A673 (cell line): ENCODE data around the gene LGMN. TPM values are rescaled to one million over a fixed set of nuclear protein-coding genes. Genes with fewer than 3 reads are reported as not detected.

Experiments used
- BruUV-seq: library from RNA; stranded (reverse); fragments of 400-500 nt; replicated peaks from 2 replicates; lab custom pipeline; 2021; lab: Mats Ljungman, UMichigan
- CTCF ChIA-PET: fragments of 300-600 bp; sonication (Branson Sonifier 250); formaldehyde crosslinking; loops from one replicate; lab custom pipeline; 2022; ENCODE audit warnings: antibody characterized with exemption; lab: Charles Lee
- POLR2A ChIA-PET: fragments of 300-600 bp; sonication (Branson Sonifier 250); formaldehyde crosslinking; loops from one replicate; lab custom pipeline; 2022; ENCODE audit warnings: antibody characterized with exemption; ENCODE audit not compliant: low non-redundant PET; lab: Charles Lee
- DNase-seq: peaks from one replicate; pipeline ENCODE4 v3.0.0-alpha.2; 2015; ENCODE audit warnings: low spot score
- H3K27ac ChIP-seq: fragments of 200-600 bp; sonication (generic); 2 replicates; pipeline ENCODE4 v1.5.1; 2016; ENCODE audit warnings: mixed run types, low read depth, mild to moderate bottlenecking, mixed read lengths, antibody characterized with exemption, low read length; ENCODE audit not compliant: poor library complexity, severe bottlenecking
- H3K27me3 ChIP-seq: fragments of 200-600 bp; sonication (generic); replicated peaks from 2 replicates; pipeline ENCODE4 v1.6.1; 2017; ENCODE audit warnings: mixed run types, low read depth, mild to moderate bottlenecking, mixed read lengths, antibody characterized with exemption, low read length; ENCODE audit not compliant: insufficient read depth, poor library complexity
- H3K36me3 ChIP-seq: fragments of 200-600 bp; sonication (generic); 2 replicates; pipeline ENCODE4 v1.6.1; 2016; ENCODE audit warnings: mixed run types, mild to moderate bottlenecking, mixed read lengths, antibody characterized with exemption, low read length; ENCODE audit not compliant: insufficient read depth, poor library complexity, severe bottlenecking
- H3K4me1 ChIP-seq: fragments of 200-600 bp; sonication (generic); 2 replicates; pipeline ENCODE4 v1.6.1; 2017; ENCODE audit warnings: mixed run types, mild to moderate bottlenecking, mixed read lengths, antibody characterized with exemption, low read length; ENCODE audit not compliant: insufficient read depth, poor library complexity, severe bottlenecking
- H3K4me3 ChIP-seq: fragments of 200-600 bp; sonication (generic); 2 replicates; pipeline ENCODE4 v1.5.1; 2016; ENCODE audit warnings: low read depth, mixed run types, mild to moderate bottlenecking, mixed read lengths, low read length; ENCODE audit not compliant: poor library complexity, severe bottlenecking
- H3K9me3 ChIP-seq: fragments of 200-600 bp; sonication (generic); 2 replicates; pipeline ENCODE4 v1.6.1; 2016; ENCODE audit warnings: mixed run types, low read depth, mild to moderate bottlenecking, mixed read lengths, antibody characterized with exemption, low read length; ENCODE audit not compliant: poor library complexity, severe bottlenecking
- CTCF ChIP-seq: fragments of 300-800, 200-600 bp; sonication (generic); conservative IDR thresholded peaks from 2 replicates; pipeline ENCODE4 v1.5.1; 2017; ENCODE audit warnings: low read depth, mild to moderate bottlenecking, antibody characterized with exemption, low read length, moderate library complexity, mixed read lengths
- EZH2 ChIP-seq: fragments of 200-600 bp; sonication (generic); IDR thresholded peaks from 2 replicates; pipeline ENCODE4 v1.6.1; 2017; ENCODE audit warnings: borderline replicate concordance, low read depth, mild to moderate bottlenecking, mixed read lengths, antibody characterized with exemption, low read length; ENCODE audit not compliant: poor library complexity, severe bottlenecking
- intact Hi-C: fragments of 100-400 bp; cut with micrococcal nuclease; formaldehyde crosslinking; loops from one replicate; pipeline ENCODE4 v1.10.0; 2022; ENCODE audit not compliant: unreplicated experiment
- total RNA-seq: library from RNA; stranded (reverse); gene quantifications from 2 replicates; pipeline ENCODE4 v1.2.3, GENCODE V29; 2021

The LGMN gene
- total RNA-seq, 1 experiment from 2014 or later = 34.6 TPM

- Histone ChIP-seq H3K36me3 (no peaks in the 10 kb centered on the region), H3K9me3 (no peaks in the 10 kb centered on the region), H3K4me3 (no peak overlapping the region), H3K27ac (no peak overlapping the region), H3K27me3 (no peaks in the 10 kb centered on the region), H3K4me1 (no peaks in the 10 kb centered on the region)
- ChIA-PET POLR2A (no interaction called here), CTCF (no interaction called here)
- no TSS peak for BruUV-seq
- intact Hi-C loops = no loop called here
- TF ChIP-seq EZH2 = no peak
- TF ChIP-seq CTCF = no peak
- no peak for DNase-seq
Observed at GRCh38 chr14:92675421-92675820, 73.0 kb downstream of the LGMN start.

- no peak for DNase-seq
- Histone ChIP-seq H3K36me3 (no peaks in the 10 kb centered on the region), H3K4me3 (no peak overlapping the region), H3K27ac (no peak overlapping the region), H3K27me3 (no peaks in the 10 kb centered on the region), H3K9me3 (no peaks in the 10 kb centered on the region), H3K4me1 (no peaks in the 10 kb centered on the region)
- CTCF ChIA-PET = no interaction called here
- POLR2A ChIA-PET = no interaction called here
- no peak for TF ChIP-seq CTCF
- no peak for TF ChIP-seq EZH2
- no TSS peak for BruUV-seq
- intact Hi-C loops = no loop called here
Observed at GRCh38 chr14:92673601-92674150, 74.8 kb downstream of the LGMN start.

- no peak for DNase-seq
- ChIA-PET POLR2A (no interaction called here), CTCF (no interaction called here)
- no peak for TF ChIP-seq EZH2
- no peak for TF ChIP-seq CTCF
- Histone ChIP-seq H3K9me3 (no peaks in the 10 kb centered on the region), H3K27me3 (no peaks in the 10 kb centered on the region), H3K4me1 (no peaks in the 10 kb centered on the region), H3K36me3 (no peaks in the 10 kb centered on the region), H3K27ac (no peak overlapping the region), H3K4me3 (no peak overlapping the region)
- BruUV-seq = no TSS peak
- intact Hi-C loops = no loop called here
Observed at GRCh38 chr14:92670643-92671366, 77.6 kb downstream of the LGMN start.
